Astrocyte of the cerebellum (primary cell): Measurements from ENCODE around the gene IGFN1.

Experiments
- DNase-seq: peaks from one replicate; pipeline ENCODE4 v3.0.0-alpha.2; 2011; ENCODE audit warnings: low read depth
- H3K4me3 ChIP-seq: 2 replicates; pipeline ENCODE4 v1.5.1; 2011; ENCODE audit warnings: mild to moderate bottlenecking, low read depth, low read length, moderate library complexity
- CTCF ChIP-seq: IDR thresholded peaks from 2 replicates; pipeline ENCODE4 v1.5.1; 2012; ENCODE audit warnings: low read length, low read depth, moderate library complexity, mild to moderate bottlenecking; ENCODE audit errors: missing control alignments
- in situ Hi-C: cut with HindIII; loops from 2 replicates; pipeline ENCODE4 v1.10.0; 2017; ENCODE audit warnings: low sequenced_read_pairs

Gene IGFN1

GRCh38 chr1:201214461-201214860 lies 23.8 kb downstream of the IGFN1 start:
- in situ Hi-C loops: no loop called here
- no peak overlapping the region for H3K4me3 ChIP-seq
- no peak for TF ChIP-seq CTCF
- DNase-seq: no peak

GRCh38 chr1:201214886-201215285 lies 24.3 kb downstream of the IGFN1 start:
- no peak for TF ChIP-seq CTCF
- in situ Hi-C loops: no loop called here
- H3K4me3 ChIP-seq: no peak overlapping the region
- no peak for DNase-seq

GRCh38 chr1:201215531-201216357 lies 25.1 kb downstream of the IGFN1 start:
- no peak for DNase-seq

GRCh38 chr1:201216395-201217085 lies 25.9 kb downstream of the IGFN1 start:
- H3K4me3 ChIP-seq: no peak overlapping the region
- no peak for TF ChIP-seq CTCF
- no peak for DNase-seq
- in situ Hi-C loops: no loop called here

More at GRCh38 chr1:201215531-201216357, 25.1 kb downstream of the IGFN1 start:
- no peak for TF ChIP-seq CTCF
- in situ Hi-C loops: no loop called here
- H3K4me3 ChIP-seq: no peak overlapping the region

GRCh38 chr1:201217146-201217545 lies 26.5 kb downstream of the IGFN1 start:
- no peak for TF ChIP-seq CTCF

GRCh38 chr1:201217851-201218250 lies 27.2 kb downstream of the IGFN1 start:
- in situ Hi-C loops: no loop called here
- DNase-seq: no peak
- H3K4me3 ChIP-seq: no peak overlapping the region
- TF ChIP-seq CTCF: no peak

More at GRCh38 chr1:201217146-201217545, 26.5 kb downstream of the IGFN1 start:
- in situ Hi-C loops: no loop called here
- no peak for DNase-seq
- H3K4me3 ChIP-seq: no peak overlapping the region
